ENCODE results near the gene CAPN5.
A peak's percentile ranks its signal among the peaks of the same experiment; 100 is the strongest.

CAPN5 gene

DNA sequence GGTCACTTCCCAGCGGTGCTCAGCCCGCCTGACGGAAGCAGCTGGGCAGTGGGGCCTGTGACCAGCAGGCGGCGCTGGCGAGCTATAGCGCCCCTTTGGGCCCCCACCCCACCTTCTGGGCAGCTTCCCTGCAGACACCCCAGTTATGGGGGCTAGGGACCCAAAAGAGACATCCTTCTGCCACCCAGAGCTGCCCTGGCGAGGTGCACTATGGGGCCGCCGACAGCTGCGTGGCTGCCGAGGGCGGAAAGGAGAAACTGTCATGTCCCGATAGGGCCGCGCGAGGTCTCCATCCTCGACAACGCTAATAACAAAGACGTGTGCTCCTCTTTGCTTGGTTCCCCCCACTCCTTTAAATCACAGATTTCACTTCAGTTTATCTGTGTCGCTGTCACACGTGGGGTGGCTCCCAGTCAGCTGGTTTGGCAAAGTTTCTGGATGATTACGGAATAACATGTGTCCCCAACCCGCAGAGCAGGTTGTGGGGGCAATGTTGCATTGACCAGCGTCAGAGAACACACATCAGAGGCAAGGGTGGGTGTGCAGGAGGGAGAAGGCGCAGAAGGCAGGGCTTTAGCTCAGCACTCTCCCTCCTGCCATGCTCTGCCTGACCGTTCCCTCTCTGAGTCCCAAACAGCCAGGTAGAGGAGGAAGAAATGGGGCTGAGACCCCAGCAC lies 60.6 kb downstream of the CAPN5 start:
- Histone ChIP-seq H3K4me3 (replicated peaks; ENCODE audit: low read depth, low read length) (no peak overlapping the region), H3K27me3 (replicated peaks; ENCODE audit: control insufficient read depth, insufficient read depth, low read length) (peaks cover 1% of the 10 kb centered on the region), H3K36me3 (ENCODE audit: control insufficient read depth, insufficient read depth, low read length) (no peaks in the 10 kb centered on the region)
- DNase-seq (ENCODE audit: extremely low read depth, insufficient read length): peak; percentile 44
- TF ChIP-seq, protein P1, sequence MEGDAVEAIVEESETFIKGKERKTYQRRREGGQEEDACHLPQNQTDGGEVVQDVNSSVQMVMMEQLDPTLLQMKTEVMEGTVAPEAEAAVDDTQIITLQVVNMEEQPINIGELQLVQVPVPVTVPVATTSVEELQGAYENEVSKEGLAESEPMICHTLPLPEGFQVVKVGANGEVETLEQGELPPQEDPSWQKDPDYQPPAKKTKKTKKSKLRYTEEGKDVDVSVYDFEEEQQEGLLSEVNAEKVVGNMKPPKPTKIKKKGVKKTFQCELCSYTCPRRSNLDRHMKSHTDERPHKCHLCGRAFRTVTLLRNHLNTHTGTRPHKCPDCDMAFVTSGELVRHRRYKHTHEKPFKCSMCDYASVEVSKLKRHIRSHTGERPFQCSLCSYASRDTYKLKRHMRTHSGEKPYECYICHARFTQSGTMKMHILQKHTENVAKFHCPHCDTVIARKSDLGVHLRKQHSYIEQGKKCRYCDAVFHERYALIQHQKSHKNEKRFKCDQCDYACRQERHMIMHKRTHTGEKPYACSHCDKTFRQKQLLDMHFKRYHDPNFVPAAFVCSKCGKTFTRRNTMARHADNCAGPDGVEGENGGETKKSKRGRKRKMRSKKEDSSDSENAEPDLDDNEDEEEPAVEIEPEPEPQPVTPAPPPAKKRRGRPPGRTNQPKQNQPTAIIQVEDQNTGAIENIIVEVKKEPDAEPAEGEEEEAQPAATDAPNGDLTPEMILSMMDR (IDR thresholded peaks at IDR 0.05; ENCODE audit: insufficient read depth, low read length, poor library complexity, severe bottlenecking): peak; percentile 100

GRCh38 chr11:77127920-77128691 lies 61.3 kb downstream of the CAPN5 start, which contains the start of gene MYO7A:
TSS of gene MYO7A (plus strand) at chr11:77128246. CDS start at chr11:77130635, 2,389 bp downstream.
- Histone ChIP-seq H3K4me3 (replicated peaks; ENCODE audit: low read depth, low read length) (no peak within 1 kb of the TSS), H3K27me3 (replicated peaks; ENCODE audit: control insufficient read depth, insufficient read depth, low read length) (peaks cover 1% of the 10 kb centered on the region), H3K36me3 (ENCODE audit: control insufficient read depth, insufficient read depth, low read length) (no peaks in the 10 kb centered on the region)
- TF ChIP-seq, protein P1 (IDR thresholded peaks at IDR 0.05; ENCODE audit: insufficient read depth, low read length, poor library complexity, severe bottlenecking): no peak
- no peak for DNase-seq (ENCODE audit: extremely low read depth, insufficient read length)

- H3K27me3 ChIP-seq (replicated peaks; ENCODE audit: control insufficient read depth, insufficient read depth, low read length): peaks cover 1% of the 10 kb centered on the region
- H3K36me3 ChIP-seq (ENCODE audit: control insufficient read depth, insufficient read depth, low read length): no peaks in the 10 kb centered on the region
- TF ChIP-seq, protein P1 (IDR thresholded peaks at IDR 0.05; ENCODE audit: insufficient read depth, low read length, poor library complexity, severe bottlenecking): no peak
- no peak overlapping the region for H3K4me3 ChIP-seq (replicated peaks; ENCODE audit: low read depth, low read length)
- DNase-seq (ENCODE audit: extremely low read depth, insufficient read length): no peak
Measured at GRCh38 chr11:77129069-77129841, 62.5 kb downstream of the CAPN5 start.

GRCh38 chr11:77129842-77130756 lies 63.3 kb downstream of the CAPN5 start:
- no peak for DNase-seq (ENCODE audit: extremely low read depth, insufficient read length)
- Histone ChIP-seq H3K36me3 (ENCODE audit: control insufficient read depth, insufficient read depth, low read length) (no peaks in the 10 kb centered on the region), H3K4me3 (replicated peaks; ENCODE audit: low read depth, low read length) (no peak overlapping the region), H3K27me3 (replicated peaks; ENCODE audit: control insufficient read depth, insufficient read depth, low read length) (peaks cover 1% of the 10 kb centered on the region)
- TF ChIP-seq, protein P1 (IDR thresholded peaks at IDR 0.05; ENCODE audit: insufficient read depth, low read length, poor library complexity, severe bottlenecking): no peak

Data from GM06990 (cell line).